IMR-90 (cell line): Measurements from ENCODE around the gene DUSP9. TPM values are rescaled to one million over a fixed set of nuclear protein-coding genes. Genes with fewer than 3 reads are reported as not detected.

Experiments used
- ATAC-seq: fragments of 200-7000 bp; cut with Tn5 transposase; 2 replicates; pipeline ENCODE4 v1.9.1; 2020; ENCODE audit warnings: low read depth, mild to moderate bottlenecking, moderate library complexity
- BruUV-seq: library from RNA; stranded (reverse); fragments of 400-500 nt; replicated peaks from 2 replicates; lab custom pipeline; 2021; lab: Mats Ljungman, UMichigan
- CTCF ChIA-PET: fragments of 300-600 bp; formaldehyde crosslinking; extraction: SDS; loops from one replicate; lab custom pipeline; 2021; ENCODE audit warnings: antibody characterized with exemption; lab: Yijun Ruan, JAX
- POLR2A ChIA-PET: fragments of 300-600 bp; sonication (Branson Sonifier 250); formaldehyde crosslinking; loops from one replicate; lab custom pipeline; 2022; ENCODE audit warnings: antibody characterized with exemption; ENCODE audit not compliant: unreplicated experiment; lab: Charles Lee
- DNase-seq: peaks from one replicate; pipeline ENCODE4 v3.0.0; 2013
- H2AFZ ChIP-seq: replicated peaks from 2 replicates; pipeline ENCODE3; 2013; ENCODE audit warnings: low read length, mild to moderate bottlenecking; ENCODE audit not compliant: poor library complexity
- H2AK5ac ChIP-seq: 2 replicates; pipeline ENCODE4 v1.6.1; 2013; ENCODE audit warnings: low read depth, low read length, inconsistent platforms
- H2AK9ac ChIP-seq: replicated peaks from 2 replicates; pipeline ENCODE3; 2013; ENCODE audit warnings: mild to moderate bottlenecking, low read depth, low read length, moderate library complexity; ENCODE audit not compliant: poor library complexity
- H2BK120ac ChIP-seq: 2 replicates; pipeline ENCODE4 v1.6.1; 2013; ENCODE audit warnings: low read depth, low read length, inconsistent platforms
- H2BK15ac ChIP-seq: 3 replicates; pipeline ENCODE4 v1.6.1; 2013; ENCODE audit warnings: low read depth, low read length, inconsistent platforms
- H2BK20ac ChIP-seq: 2 replicates; pipeline ENCODE4 v1.6.1; 2013; ENCODE audit warnings: low read depth, mild to moderate bottlenecking, inconsistent platforms, low read length, moderate library complexity
- H2BK5ac ChIP-seq: 2 replicates; pipeline ENCODE4 v1.6.1; 2013; ENCODE audit warnings: mild to moderate bottlenecking, low read depth, low read length, inconsistent platforms; ENCODE audit not compliant: poor library complexity, severe bottlenecking
- H3K14ac ChIP-seq: replicated peaks from 2 replicates; pipeline ENCODE4 v1.6.1; 2013; ENCODE audit warnings: low read depth, low read length, inconsistent platforms
- H3K18ac ChIP-seq: 2 replicates; pipeline ENCODE4 v1.6.1; 2013; ENCODE audit warnings: low read depth, low read length, control low read depth
- H3K23ac ChIP-seq: 2 replicates; pipeline ENCODE4 v1.6.1; 2013; ENCODE audit warnings: low read depth, low read length, inconsistent platforms
- H3K27ac ChIP-seq: 2 replicates; pipeline ENCODE4 v1.5.1; 2013; ENCODE audit warnings: mild to moderate bottlenecking, control low read depth, low read length; ENCODE audit not compliant: insufficient read depth
- H3K27me3 ChIP-seq: 2 replicates; pipeline ENCODE4 v1.6.1; 2013; ENCODE audit warnings: low read length; ENCODE audit not compliant: control insufficient read depth, insufficient read depth
- H3K36me3 ChIP-seq: 2 replicates; pipeline ENCODE4 v1.6.1; 2013; ENCODE audit warnings: low read length, mixed read lengths; ENCODE audit not compliant: control insufficient read depth, insufficient read depth
- H3K4ac ChIP-seq: 2 replicates; pipeline ENCODE4 v1.6.1; 2013; ENCODE audit warnings: low read depth, low read length, inconsistent platforms
- H3K4me1 ChIP-seq: 2 replicates; pipeline ENCODE4 v1.6.1; 2013; ENCODE audit warnings: low read length, mixed read lengths; ENCODE audit not compliant: control insufficient read depth, insufficient read depth
- H3K4me2 ChIP-seq: 2 replicates; pipeline ENCODE4 v1.6.1; 2013; ENCODE audit warnings: low read depth, mild to moderate bottlenecking, control low read depth, low read length, moderate library complexity
- H3K4me3 ChIP-seq: 2 replicates; pipeline ENCODE4 v1.5.1; 2013; ENCODE audit warnings: low read depth, mild to moderate bottlenecking, control low read depth, low read length, moderate library complexity; ENCODE audit not compliant: insufficient read depth
- H3K56ac ChIP-seq: 2 replicates; pipeline ENCODE4 v1.6.1; 2013; ENCODE audit warnings: low read length, inconsistent platforms; ENCODE audit not compliant: insufficient read depth; ENCODE audit errors: extremely low read depth
- H3K79me1 ChIP-seq, 2 experiments: 2 replicates each; pipeline ENCODE4 v1.6.1; 2013; ENCODE audit warnings: low read length in 2 of 2, inconsistent platforms in 1 of 2, low read depth in 1 of 2
- H3K9ac ChIP-seq: 2 replicates; pipeline ENCODE4 v1.6.1; 2013; ENCODE audit warnings: low read depth, low read length, control low read depth
- H3K9me1 ChIP-seq: 2 replicates; pipeline ENCODE4 v1.6.1; 2013; ENCODE audit warnings: low read length, inconsistent platforms; ENCODE audit not compliant: insufficient read depth
- H3K9me3 ChIP-seq: 2 replicates; pipeline ENCODE4 v1.6.1; 2013; ENCODE audit warnings: low read length; ENCODE audit not compliant: control insufficient read depth, insufficient read depth
- H4K20me1 ChIP-seq: 2 replicates; pipeline ENCODE4 v1.6.1; 2013; ENCODE audit warnings: low read length, inconsistent platforms; ENCODE audit not compliant: insufficient read depth
- H4K5ac ChIP-seq: 2 replicates; pipeline ENCODE4 v1.6.1; 2013; ENCODE audit warnings: mild to moderate bottlenecking, low read depth, low read length, control low read depth
- H4K8ac ChIP-seq, 2 experiments: 2 replicates each; pipeline ENCODE4 v1.6.1; 2013; ENCODE audit warnings: low read depth in 2 of 2, low read length in 2 of 2, control low read depth in 1 of 2, inconsistent platforms in 1 of 2
- H4K91ac ChIP-seq: 2 replicates; pipeline ENCODE4 v1.6.1; 2013; ENCODE audit warnings: low read depth, low read length, inconsistent platforms; ENCODE audit not compliant: insufficient read depth
- CEBPB ChIP-seq: IDR thresholded peaks from 2 replicates; pipeline ENCODE4 v1.6.1; 2012; ENCODE audit warnings: low read depth, low read length, improper control_type of control experiment
- CHD1 ChIP-seq: IDR thresholded peaks from 2 replicates; pipeline ENCODE4 v1.6.1; 2012; ENCODE audit warnings: low read depth, low read length, improper control_type of control experiment
- CTCF ChIP-seq: conservative IDR thresholded peaks from 2 replicates; pipeline ENCODE4 v1.5.1; 2012; ENCODE audit warnings: mild to moderate bottlenecking, low read depth, low read length, improper control_type of control experiment
- ELK1 ChIP-seq: fragments of 150-350 bp; IDR thresholded peaks from 2 replicates; pipeline ENCODE4 v1.6.1; 2016; ENCODE audit warnings: low read depth, mild to moderate bottlenecking, low read length, moderate library complexity, borderline replicate concordance
- FOS ChIP-seq: fragments of 150-350 bp; IDR thresholded peaks from 2 replicates; pipeline ENCODE4 v1.6.1; 2016; ENCODE audit warnings: low read depth, low read length
- MAFK ChIP-seq: IDR thresholded peaks from 2 replicates; pipeline ENCODE4 v1.6.1; 2012; ENCODE audit warnings: low read depth, low read length, improper control_type of control experiment
- MAZ ChIP-seq: IDR thresholded peaks from 2 replicates; pipeline ENCODE4 v1.6.1; 2012; ENCODE audit warnings: low read depth, mild to moderate bottlenecking, low read length, improper control_type of control experiment, moderate library complexity, borderline replicate concordance
- MXI1 ChIP-seq: IDR thresholded peaks from 2 replicates; pipeline ENCODE4 v1.6.1; 2012; ENCODE audit warnings: low read depth, mild to moderate bottlenecking, low read length, moderate library complexity, borderline replicate concordance
- NFE2L2 ChIP-seq: fragments of 150-350 bp; IDR thresholded peaks from 2 replicates; pipeline ENCODE4 v1.6.1; 2016; ENCODE audit warnings: low read depth, mild to moderate bottlenecking, low read length
- POLR2A ChIP-seq: IDR thresholded peaks from 2 replicates; pipeline ENCODE4 v1.6.1; 2012; ENCODE audit warnings: mild to moderate bottlenecking, low read depth, low read length
- RAD21 ChIP-seq: IDR thresholded peaks from 2 replicates; pipeline ENCODE4 v1.6.1; 2012; ENCODE audit warnings: low read length, improper control_type of control experiment
- RCOR1 ChIP-seq: IDR thresholded peaks from 2 replicates; pipeline ENCODE4 v1.6.1; 2012; ENCODE audit warnings: mild to moderate bottlenecking, low read length, improper control_type of control experiment; ENCODE audit not compliant: insufficient replicate concordance
- RFX5 ChIP-seq: IDR thresholded peaks from 2 replicates; pipeline ENCODE4 v1.8.0; 2012; ENCODE audit warnings: low read depth, mild to moderate bottlenecking, low read length, moderate library complexity
- SMC3 ChIP-seq: fragments of 150-350 bp; IDR thresholded peaks from 2 replicates; pipeline ENCODE4 v1.6.1; 2016; ENCODE audit warnings: low read depth, mild to moderate bottlenecking, antibody characterized with exemption, low read length, moderate library complexity
- USF2 ChIP-seq: fragments of 150-350 bp; IDR thresholded peaks from 2 replicates; pipeline ENCODE4 v1.6.1; 2017; ENCODE audit warnings: mild to moderate bottlenecking, antibody characterized with exemption, low read length, low read depth
- WGBS, 2 experiments: methylation state at CpG; one replicate each; pipeline versions ENCODE4 v1.1.5 to v1.1.7; 2013; ENCODE audit warnings: missing lambda C conversion rate in 2 of 2; ENCODE audit not compliant: insufficient read length in 1 of 2; ENCODE audit errors: extremely low coverage in 2 of 2; 5-methylcytosine and 5-hydroxymethylcytosine counted together
- dilution Hi-C: fragments of 300-500 bp; cut with HindIII; formaldehyde crosslinking; loops from one replicate; pipeline ENCODE4 v1.14.3; 2018; ENCODE audit warnings: low sequenced_read_pairs; ENCODE audit not compliant: unreplicated experiment
- in situ Hi-C: fragments of 300-500 bp; cut with MboI; formaldehyde crosslinking; loops from 3 replicates; pipeline ENCODE4 v1.14.3; 2019; ENCODE audit warnings: low sequenced_read_pairs, inconsistent platforms, mixed read lengths
- intact Hi-C: fragments of 100-400 bp; cut with micrococcal nuclease; formaldehyde crosslinking; loops from 2 replicates; pipeline ENCODE4 v1.10.0; 2022
- polyA plus RNA-seq, 3 experiments: library from polyadenylated mRNA; depleted of rRNA; stranded (reverse); fragments of >200 nt; gene quantifications; 2 replicates each; pipeline ENCODE4 v1.2.3, GENCODE V29; 2012; ENCODE audit warnings: low replicate concordance in 1 of 3
- total RNA-seq: library from RNA; depleted of rRNA; stranded (reverse); fragments of >200 nt; gene quantifications from 2 replicates; pipeline ENCODE4 v1.2.3, GENCODE V29; 2012

Gene DUSP9
- total and polyA plus RNA-seq, 2 of the 4 experiments (the other 2 are of a cell fraction) = under 0.01 to 0.09 TPM

GRCh38 chrX:153642655-153643430, 4.2 kb upstream of the DUSP9 start:
- WGBS, 2 experiments = 33% methylated on average over 24 of the region's 48 CpGs; no CpG with 5 or more reads in 1 of the 2 experiments
- no peak overlapping the region for H3K27ac ChIP-seq
- no peak overlapping the region for H3K4me2 ChIP-seq
- dilution Hi-C loops (no loop called here), intact Hi-C loops (no loop called here), in situ Hi-C loops (no loop called here)
- H2BK120ac ChIP-seq = no peak overlapping the region
- H3K14ac ChIP-seq = no peak overlapping the region
- H3K79me1 ChIP-seq = no peaks in the 10 kb centered on the region
- H3K18ac ChIP-seq = no peak overlapping the region
- H3K36me3 ChIP-seq = no peaks in the 10 kb centered on the region
- no peak overlapping the region for H2BK20ac ChIP-seq
- ATAC-seq (no peak), DNase-seq (no peak)
- no peak overlapping the region for H2BK15ac ChIP-seq
- H2AK5ac ChIP-seq = no peak overlapping the region
- no peak overlapping the region for H4K8ac ChIP-seq
- H3K23ac ChIP-seq = no peak overlapping the region
- no peaks in the 10 kb centered on the region for H4K20me1 ChIP-seq
- POLR2A ChIA-PET = no interaction called here
- H3K56ac ChIP-seq = no peak overlapping the region
- H2AFZ ChIP-seq = no peak overlapping the region
- H2BK5ac ChIP-seq = no peak overlapping the region
- no peaks in the 10 kb centered on the region for H3K4me1 ChIP-seq
- H3K27me3 ChIP-seq = peaks cover 56% of the 10 kb centered on the region
- CTCF ChIA-PET = interaction anchor here (1.5 kb wide), 1 partner anchor 36 kb away, joined by 3 read pairs; no protein-coding TSS in a partner anchor
- no peak overlapping the region for H3K9ac ChIP-seq
- H4K91ac ChIP-seq = no peak overlapping the region
- no peak overlapping the region for H4K5ac ChIP-seq
- H3K9me1 ChIP-seq = no peaks in the 10 kb centered on the region
- no peak overlapping the region for H3K4ac ChIP-seq
- H3K9me3 ChIP-seq = peaks cover 4% of the 10 kb centered on the region; the same call in 1 of the 2 replicates
- H3K4me3 ChIP-seq = no peak overlapping the region
- BruUV-seq = no TSS peak
- H2AK9ac ChIP-seq = no peak overlapping the region
- TF ChIP-seq SMC3 (no peak), NFE2L2 (no peak), RAD21 (no peak), RCOR1 (no peak), RFX5 (no peak), MAZ (no peak), POLR2A (no peak), ELK1 (no peak), USF2 (no peak), CHD1 (no peak), CTCF (no peak), MXI1 (no peak), FOS (no peak), CEBPB (no peak), MAFK (no peak)
